AG04450 (cell line): ENCODE data around the gene DIP2C. TPM values are rescaled to one million over a fixed set of nuclear protein-coding genes. Genes with fewer than 3 reads are reported as not detected.

Experiments used
- CTCF ChIA-PET: fragments of 300-600, 350-600 bp; formaldehyde crosslinking; extraction: SDS; loops from one replicate; lab custom pipeline; 2022; ENCODE audit warnings: antibody characterized with exemption, inconsistent platforms; lab: Charles Lee
- POLR2A ChIA-PET: fragments of 350-600 bp; formaldehyde crosslinking; extraction: SDS; loops from one replicate; lab custom pipeline; 2021; ENCODE audit warnings: antibody characterized with exemption, inconsistent platforms; lab: Yijun Ruan, JAX
- DNase-seq: peaks from one replicate; pipeline ENCODE4 v3.0.0-alpha.2; 2011; ENCODE audit warnings: low read depth, low spot score
- H3K27ac ChIP-seq: one replicate; pipeline ENCODE4 v1.5.1; 2012; ENCODE audit warnings: low read depth, low read length, control low read depth
- H3K27me3 ChIP-seq: one replicate; pipeline ENCODE4 v1.6.0; 2012; ENCODE audit warnings: low read length; ENCODE audit not compliant: control insufficient read depth, insufficient read depth
- H3K4me3 ChIP-seq: 2 replicates; pipeline ENCODE4 v1.5.1; 2011; ENCODE audit warnings: mild to moderate bottlenecking, low read depth, low read length, control low read depth
- H3K9me3 ChIP-seq: 2 replicates; pipeline ENCODE4 v1.5.1; 2012; ENCODE audit warnings: low read length; ENCODE audit not compliant: control insufficient read depth, insufficient read depth
- CTCF ChIP-seq: IDR thresholded peaks from 2 replicates; pipeline ENCODE4 v1.5.1; 2011; ENCODE audit warnings: low read depth, low read length, control low read depth, inconsistent platforms
- polyA plus RNA-seq: library from polyadenylated mRNA; depleted of rRNA; stranded (reverse); fragments of >200 nt; gene quantifications from 2 replicates; pipeline ENCODE4 v1.2.3, GENCODE V29; 2011

Gene DIP2C
- polyA plus RNA-seq, 1 experiment: 9.6 TPM

GRCh38 chr10:363152-363551, 326.3 kb downstream of the DIP2C start:
- ChIA-PET CTCF (no interaction called here), POLR2A (no interaction called here)
- no peak for DNase-seq
- H3K27ac ChIP-seq: no peak overlapping the region
- H3K27me3 ChIP-seq: no peaks in the 10 kb centered on the region
- H3K4me3 ChIP-seq: no peak overlapping the region
- H3K9me3 ChIP-seq: no peaks in the 10 kb centered on the region
- TF ChIP-seq CTCF: no peak

GRCh38 chr10:361203-362081, 328.0 kb downstream of the DIP2C start:
- Histone ChIP-seq H3K27me3 (no peaks in the 10 kb centered on the region), H3K27ac (no peak overlapping the region), H3K4me3 (no peak overlapping the region), H3K9me3 (no peaks in the 10 kb centered on the region; the same call in 1 of the 2 replicates)
- POLR2A ChIA-PET: no interaction called here
- CTCF ChIA-PET: no interaction called here
- TF ChIP-seq CTCF: no peak
- DNase-seq: no peak

- ChIA-PET CTCF (no interaction called here), POLR2A (no interaction called here)
- Histone ChIP-seq H3K27me3 (no peaks in the 10 kb centered on the region), H3K27ac (no peak overlapping the region), H3K4me3 (no peak overlapping the region), H3K9me3 (no peaks in the 10 kb centered on the region; the same call in 1 of the 2 replicates)
- no peak for DNase-seq
- TF ChIP-seq CTCF: no peak
Measured at GRCh38 chr10:360653-361052, 328.8 kb downstream of the DIP2C start.

- H3K4me3 ChIP-seq: no peak overlapping the region
- H3K27ac ChIP-seq: no peak overlapping the region
- no peaks in the 10 kb centered on the region for H3K27me3 ChIP-seq
- ChIA-PET POLR2A (no interaction called here), CTCF (no interaction called here)
- no peak for TF ChIP-seq CTCF
- DNase-seq: no peak
- no peaks in the 10 kb centered on the region; the same call in 1 of the 2 replicates for H3K9me3 ChIP-seq
Measured at GRCh38 chr10:359762-360161, 329.7 kb downstream of the DIP2C start.

GRCh38 chr10:359093-359492, 330.4 kb downstream of the DIP2C start:
- no peak overlapping the region for H3K27ac ChIP-seq

More at GRCh38 chr10:359093-359492, 330.4 kb downstream of the DIP2C start:
- ChIA-PET CTCF (no interaction called here), POLR2A (no interaction called here)
- Histone ChIP-seq H3K9me3 (no peaks in the 10 kb centered on the region; the same call in 1 of the 2 replicates), H3K4me3 (no peak overlapping the region), H3K27me3 (no peaks in the 10 kb centered on the region)
- no peak for DNase-seq
- no peak for TF ChIP-seq CTCF
